Neural cell (in vitro differentiated cells): ENCODE results near the gene SLC25A39. TPM values are rescaled to one million over a fixed set of nuclear protein-coding genes. Genes with fewer than 3 reads are reported as not detected.
A peak's percentile ranks its signal among the peaks of the same experiment; 100 is the strongest.
"Not testable (repeated sequence)": the region's sequence is repeated elsewhere in the genome, so short reads cannot be mapped to it uniquely, and the experiment has no call there.

Experiments
- H2AFZ ChIP-seq: fragments of 200-600, 300-800 bp; sonication (generic), shearing (Covaris generic); 2 replicates; pipeline ENCODE4 v1.6.0; 2014; ENCODE audit warnings: low read depth, mild to moderate bottlenecking, antibody characterized with exemption, low read length, moderate library complexity
- H3F3A ChIP-seq: fragments of 200-600 bp; shearing (Covaris generic); 2 replicates; pipeline ENCODE4 v1.6.1; 2016; ENCODE audit warnings: mild to moderate bottlenecking, moderate library complexity, mixed read lengths, antibody characterized with exemption, low read length; ENCODE audit not compliant: insufficient read depth, poor library complexity, severe bottlenecking
- H3K27ac ChIP-seq: fragments of 200-600, 300-800 bp; sonication (generic), shearing (Covaris generic); 2 replicates; pipeline ENCODE4 v1.5.1; 2014; ENCODE audit warnings: mild to moderate bottlenecking, low read length, moderate library complexity
- H3K27me3 ChIP-seq: fragments of 300-800, 200-600 bp; sonication (generic), shearing (Covaris generic); 2 replicates; pipeline ENCODE4 v1.6.0; 2014; ENCODE audit warnings: mild to moderate bottlenecking, low read depth, low read length, moderate library complexity; ENCODE audit not compliant: insufficient read depth
- H3K36me3 ChIP-seq: fragments of 300-800, 200-600 bp; sonication (generic), shearing (Covaris generic); 2 replicates; pipeline ENCODE4 v1.5.1; 2014; ENCODE audit warnings: mild to moderate bottlenecking, antibody characterized with exemption, low read length, moderate library complexity; ENCODE audit not compliant: insufficient read depth
- H3K4me2 ChIP-seq: fragments of 300-800, 200-600 bp; sonication (generic), shearing (Covaris generic); 2 replicates; pipeline ENCODE4 v1.6.0; 2014; ENCODE audit warnings: mild to moderate bottlenecking, low read length
- H3K4me3 ChIP-seq: fragments of 300-800, 200-600 bp; sonication (generic), shearing (Covaris generic); 2 replicates; pipeline ENCODE4 v1.5.1; 2014; ENCODE audit warnings: mild to moderate bottlenecking, low read length, moderate library complexity
- H3K79me2 ChIP-seq: fragments of 200-600 bp; shearing (Covaris generic); replicated peaks from 2 replicates; pipeline ENCODE4 v1.6.0; 2014; ENCODE audit warnings: mild to moderate bottlenecking, low read length, moderate library complexity; ENCODE audit not compliant: insufficient read depth
- H3K9ac ChIP-seq: fragments of 300-800, 200-600 bp; sonication (generic), shearing (Covaris generic); 2 replicates; pipeline ENCODE4 v1.6.1; 2016; ENCODE audit warnings: mild to moderate bottlenecking, low read length, mixed read lengths
- H3K9me2 ChIP-seq: fragments of 200-600 bp; shearing (Covaris generic); 2 replicates; pipeline ENCODE4 v1.6.1; 2016; ENCODE audit warnings: mild to moderate bottlenecking, low read length, mixed read lengths; ENCODE audit not compliant: insufficient read depth
- H3K9me3 ChIP-seq: fragments of 200-600, 300-800 bp; sonication (generic), shearing (Covaris generic); 2 replicates; pipeline ENCODE4 v1.6.1; 2016; ENCODE audit warnings: mild to moderate bottlenecking, mixed run types, low read length, moderate library complexity, mixed read lengths
- H4K20me1 ChIP-seq: fragments of 200-600 bp; shearing (Covaris generic); 2 replicates; pipeline ENCODE4 v1.6.1; 2016; ENCODE audit warnings: mild to moderate bottlenecking, mixed run types; ENCODE audit not compliant: insufficient read depth
- EP300 ChIP-seq: fragments of 450-650 bp; conservative IDR thresholded peaks from 2 replicates; pipeline ENCODE4 v1.6.1; 2014; ENCODE audit warnings: antibody characterized with exemption, mild to moderate bottlenecking, moderate library complexity; ENCODE audit not compliant: poor library complexity, severe bottlenecking
- EZH2 ChIP-seq: fragments of 200-600, 300-800 bp; shearing (Covaris generic), sonication (generic); IDR thresholded peaks from 2 replicates; pipeline ENCODE4 v1.6.1; 2014; ENCODE audit warnings: antibody characterized with exemption, low read length, borderline replicate concordance, mild to moderate bottlenecking; ENCODE audit not compliant: insufficient read depth, poor library complexity, severe bottlenecking
- MXI1 ChIP-seq: fragments of 450-650 bp; conservative IDR thresholded peaks from 2 replicates; pipeline ENCODE4 v1.6.1; 2014; ENCODE audit warnings: antibody characterized with exemption, mild to moderate bottlenecking; ENCODE audit not compliant: poor library complexity, severe bottlenecking
- POLR2AphosphoS5 ChIP-seq: IDR thresholded peaks from 2 replicates; pipeline ENCODE4 v1.6.1; 2012
- RAD21 ChIP-seq: fragments of 450-650 bp; conservative IDR thresholded peaks from 2 replicates; pipeline ENCODE4 v1.6.1; 2014; ENCODE audit warnings: antibody characterized with exemption, mild to moderate bottlenecking, moderate library complexity
- SMC3 ChIP-seq: fragments of 450-650 bp; conservative IDR thresholded peaks from 2 replicates; pipeline ENCODE4 v1.6.1; 2014; ENCODE audit warnings: antibody characterized with exemption, mild to moderate bottlenecking, moderate library complexity; ENCODE audit not compliant: poor library complexity
- TAF1 ChIP-seq: IDR thresholded peaks from 2 replicates; pipeline ENCODE4 v1.6.1; 2012; ENCODE audit warnings: low read depth
- polyA plus RNA-seq: library from polyadenylated mRNA; depleted of rRNA; stranded (reverse); fragments of >200 nt; gene quantifications from 2 replicates; pipeline ENCODE4 v1.2.3, GENCODE V29; 2014
- TF ChIP-seq, protein P1 (sequence below): fragments of 450-650 bp; IDR thresholded peaks from 2 replicates; pipeline ENCODE4 v1.5.1; 2014; ENCODE audit warnings: antibody characterized with exemption, mild to moderate bottlenecking, moderate library complexity; ENCODE audit not compliant: poor library complexity, severe bottlenecking
- TF ChIP-seq, protein P2 (sequence below): IDR thresholded peaks from 2 replicates; pipeline ENCODE4 v1.6.1; 2012; ENCODE audit warnings: borderline replicate concordance

Gene SLC25A39
- polyA plus RNA-seq, 1 donor from 2014 or later = 73.4 TPM

DNA sequence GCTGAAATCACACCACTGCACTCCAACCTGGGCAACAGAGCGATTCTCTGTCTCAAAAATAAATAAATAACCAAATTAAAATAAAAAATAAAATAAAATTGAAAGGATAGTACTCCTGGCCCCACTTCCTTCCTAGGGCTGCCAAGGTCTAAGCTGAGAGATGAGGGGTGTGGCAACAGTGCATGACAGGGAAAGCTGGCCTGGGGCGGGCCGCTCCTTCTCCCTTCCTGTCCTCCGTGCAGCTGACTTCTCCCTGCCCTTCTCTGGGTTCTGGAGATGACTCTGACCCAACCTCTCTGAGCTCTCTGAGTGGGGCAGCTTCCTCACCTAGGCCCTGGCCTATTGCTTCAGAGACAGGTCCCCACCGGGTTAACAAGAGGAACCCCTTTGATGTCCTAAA, 8.7 kb upstream of the SLC25A39 start:
- Histone ChIP-seq H3F3A (no peaks in the 10 kb centered on the region), H3K9me2 (no peaks in the 10 kb centered on the region), H3K27me3 (peaks cover 4% of the 10 kb centered on the region), H3K9me3 (no peaks in the 10 kb centered on the region), H3K79me2 (no peaks in the 10 kb centered on the region), H2AFZ (no peak overlapping the region), H3K4me3 (no peak overlapping the region), H3K36me3 (no peaks in the 10 kb centered on the region), H3K4me2 (no peak overlapping the region), H4K20me1 (no peaks in the 10 kb centered on the region), H3K9ac (no peak overlapping the region), H3K27ac (no peak overlapping the region)
- TF ChIP-seq, protein P1, sequence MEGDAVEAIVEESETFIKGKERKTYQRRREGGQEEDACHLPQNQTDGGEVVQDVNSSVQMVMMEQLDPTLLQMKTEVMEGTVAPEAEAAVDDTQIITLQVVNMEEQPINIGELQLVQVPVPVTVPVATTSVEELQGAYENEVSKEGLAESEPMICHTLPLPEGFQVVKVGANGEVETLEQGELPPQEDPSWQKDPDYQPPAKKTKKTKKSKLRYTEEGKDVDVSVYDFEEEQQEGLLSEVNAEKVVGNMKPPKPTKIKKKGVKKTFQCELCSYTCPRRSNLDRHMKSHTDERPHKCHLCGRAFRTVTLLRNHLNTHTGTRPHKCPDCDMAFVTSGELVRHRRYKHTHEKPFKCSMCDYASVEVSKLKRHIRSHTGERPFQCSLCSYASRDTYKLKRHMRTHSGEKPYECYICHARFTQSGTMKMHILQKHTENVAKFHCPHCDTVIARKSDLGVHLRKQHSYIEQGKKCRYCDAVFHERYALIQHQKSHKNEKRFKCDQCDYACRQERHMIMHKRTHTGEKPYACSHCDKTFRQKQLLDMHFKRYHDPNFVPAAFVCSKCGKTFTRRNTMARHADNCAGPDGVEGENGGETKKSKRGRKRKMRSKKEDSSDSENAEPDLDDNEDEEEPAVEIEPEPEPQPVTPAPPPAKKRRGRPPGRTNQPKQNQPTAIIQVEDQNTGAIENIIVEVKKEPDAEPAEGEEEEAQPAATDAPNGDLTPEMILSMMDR = no peak
- TF ChIP-seq EZH2 = no peak
- no peak for TF ChIP-seq EP300
- TF ChIP-seq MXI1 = no peak
- no peak for TF ChIP-seq TAF1
- TF ChIP-seq SMC3 = no peak
- TF ChIP-seq, protein P2, sequence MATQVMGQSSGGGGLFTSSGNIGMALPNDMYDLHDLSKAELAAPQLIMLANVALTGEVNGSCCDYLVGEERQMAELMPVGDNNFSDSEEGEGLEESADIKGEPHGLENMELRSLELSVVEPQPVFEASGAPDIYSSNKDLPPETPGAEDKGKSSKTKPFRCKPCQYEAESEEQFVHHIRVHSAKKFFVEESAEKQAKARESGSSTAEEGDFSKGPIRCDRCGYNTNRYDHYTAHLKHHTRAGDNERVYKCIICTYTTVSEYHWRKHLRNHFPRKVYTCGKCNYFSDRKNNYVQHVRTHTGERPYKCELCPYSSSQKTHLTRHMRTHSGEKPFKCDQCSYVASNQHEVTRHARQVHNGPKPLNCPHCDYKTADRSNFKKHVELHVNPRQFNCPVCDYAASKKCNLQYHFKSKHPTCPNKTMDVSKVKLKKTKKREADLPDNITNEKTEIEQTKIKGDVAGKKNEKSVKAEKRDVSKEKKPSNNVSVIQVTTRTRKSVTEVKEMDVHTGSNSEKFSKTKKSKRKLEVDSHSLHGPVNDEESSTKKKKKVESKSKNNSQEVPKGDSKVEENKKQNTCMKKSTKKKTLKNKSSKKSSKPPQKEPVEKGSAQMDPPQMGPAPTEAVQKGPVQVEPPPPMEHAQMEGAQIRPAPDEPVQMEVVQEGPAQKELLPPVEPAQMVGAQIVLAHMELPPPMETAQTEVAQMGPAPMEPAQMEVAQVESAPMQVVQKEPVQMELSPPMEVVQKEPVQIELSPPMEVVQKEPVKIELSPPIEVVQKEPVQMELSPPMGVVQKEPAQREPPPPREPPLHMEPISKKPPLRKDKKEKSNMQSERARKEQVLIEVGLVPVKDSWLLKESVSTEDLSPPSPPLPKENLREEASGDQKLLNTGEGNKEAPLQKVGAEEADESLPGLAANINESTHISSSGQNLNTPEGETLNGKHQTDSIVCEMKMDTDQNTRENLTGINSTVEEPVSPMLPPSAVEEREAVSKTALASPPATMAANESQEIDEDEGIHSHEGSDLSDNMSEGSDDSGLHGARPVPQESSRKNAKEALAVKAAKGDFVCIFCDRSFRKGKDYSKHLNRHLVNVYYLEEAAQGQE = no peak
- no peak for TF ChIP-seq RAD21

GRCh38 chr17:44331249-44331760, 6.7 kb upstream of the SLC25A39 start:
- TF ChIP-seq EZH2 = no peak
- peak; percentile 48 for TF ChIP-seq MXI1
- peak; percentile 78 for TF ChIP-seq SMC3
- peak; percentile 13 for TF ChIP-seq EP300
- TF ChIP-seq POLR2AphosphoS5 = no peak
- TF ChIP-seq, protein P2 = no peak
- TF ChIP-seq TAF1 = no peak
- TF ChIP-seq, protein P1 = peak; percentile 89
- TF ChIP-seq RAD21 = peak; percentile 79
- H3F3A ChIP-seq = no peaks in the 10 kb centered on the region
- no peak overlapping the region for H3K4me2 ChIP-seq
- H3K36me3 ChIP-seq = no peaks in the 10 kb centered on the region
- H3K9me2 ChIP-seq = no peaks in the 10 kb centered on the region
- H3K79me2 ChIP-seq = no peaks in the 10 kb centered on the region
- no peak overlapping the region for H3K27ac ChIP-seq
- H2AFZ ChIP-seq = no peak overlapping the region
- H3K9ac ChIP-seq = no peak overlapping the region
- H4K20me1 ChIP-seq = no peaks in the 10 kb centered on the region
- H3K4me3 ChIP-seq = no peak overlapping the region
- no peaks in the 10 kb centered on the region for H3K9me3 ChIP-seq
- peaks cover 4% of the 10 kb centered on the region for H3K27me3 ChIP-seq

- not testable (repeated sequence) for H3K9me2 ChIP-seq, H3K79me2 ChIP-seq, H3K9me3 ChIP-seq, H3K36me3 ChIP-seq, H3K27ac ChIP-seq, H3K9ac ChIP-seq, H3K4me2 ChIP-seq, H3F3A ChIP-seq, H4K20me1 ChIP-seq, H3K4me3 ChIP-seq, H3K27me3 ChIP-seq, H2AFZ ChIP-seq
Measured at GRCh38 chr17:44330263-44330662, 5.6 kb upstream of the SLC25A39 start.
